NCI-H774 (cell line): ENCODE data around the gene TNFRSF13B.
"Not testable (repeated sequence)": the region's sequence is repeated elsewhere in the genome, so short reads cannot be mapped to it uniquely, and the experiment has no call there.

ENCODE experiments used
- DNase-seq: peaks from one replicate; lab custom pipeline; 2025; lab: John Stamatoyannopoulos, UW

TNFRSF13B gene

GRCh38 chr17:16986391-16986790 lies 14.5 kb upstream of the TNFRSF13B start:
- DNase-seq = no peak

- DNase-seq = no peak
Measured at GRCh38 chr17:16981928-16982327, 10.0 kb upstream of the TNFRSF13B start.

DNA sequence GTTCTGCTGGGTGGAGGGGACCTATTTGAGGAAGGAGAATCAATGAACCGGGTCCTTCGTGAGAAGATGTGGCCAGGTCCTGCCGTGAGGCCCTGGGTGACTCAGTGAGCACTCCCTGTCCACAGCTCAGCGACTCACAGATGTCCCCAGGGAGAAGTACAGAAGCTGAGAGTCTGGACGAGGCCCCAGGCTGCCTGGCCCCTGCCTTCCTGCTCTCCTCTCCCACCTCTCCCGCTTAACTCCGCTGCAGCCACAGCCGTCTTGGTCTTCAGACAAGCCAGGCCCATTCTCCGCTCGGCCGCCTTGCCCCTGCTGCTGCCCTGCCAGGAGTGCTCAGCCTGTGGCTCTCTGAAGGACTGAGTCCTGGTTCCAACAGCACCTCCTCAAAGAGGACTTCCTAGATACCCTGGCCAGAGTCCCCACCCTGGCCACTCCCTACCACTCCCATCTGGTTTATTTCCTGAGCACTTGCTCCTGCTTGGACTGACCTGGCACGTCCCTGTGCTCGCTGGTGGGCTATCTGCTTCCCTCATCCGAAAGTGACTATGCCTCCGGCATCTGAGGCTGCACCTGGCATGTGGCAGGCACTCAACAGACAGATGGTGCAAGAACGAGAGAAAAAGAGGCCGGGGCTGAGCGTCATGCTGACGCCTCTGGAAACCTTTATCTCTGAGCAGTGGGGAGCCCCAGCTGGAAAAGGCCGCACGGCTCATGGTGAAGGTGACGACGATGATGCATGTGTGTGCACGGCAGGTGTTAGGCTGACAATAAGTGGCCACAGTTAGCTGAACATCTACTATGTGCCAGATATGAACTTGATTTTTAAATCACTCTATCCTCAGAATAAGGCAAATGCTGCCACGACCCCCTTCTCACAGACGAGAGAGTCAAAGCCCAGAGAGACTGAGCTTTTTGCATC lies 9.2 kb upstream of the TNFRSF13B start:
- DNase-seq = no peak

DNA sequence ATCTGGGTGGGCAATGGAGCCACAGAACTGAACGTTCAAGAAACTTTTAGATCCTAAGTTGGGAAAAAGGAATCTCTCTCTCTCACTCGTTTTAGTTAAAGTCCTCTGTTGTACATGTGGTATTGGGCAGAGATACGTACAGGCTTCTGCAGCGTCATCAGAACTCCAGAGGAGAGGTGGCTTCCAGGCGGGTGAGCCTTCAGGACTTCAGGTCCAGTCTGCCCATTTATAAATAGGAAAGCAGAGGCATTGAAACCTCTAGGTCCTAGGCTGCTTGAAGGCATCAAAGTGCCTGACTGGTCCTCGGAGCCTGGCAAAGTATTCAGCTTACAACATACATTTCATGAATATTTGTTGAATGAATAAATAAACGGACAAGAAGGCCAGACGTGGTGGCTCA lies 8.1 kb upstream of the TNFRSF13B start:
- DNase-seq = no peak

- DNase-seq = not testable (repeated sequence)
Measured at GRCh38 chr17:16979237-16979823, 7.4 kb upstream of the TNFRSF13B start.

GRCh38 chr17:16977932-16978331 lies 6.0 kb upstream of the TNFRSF13B start:
- no peak for DNase-seq

DNA sequence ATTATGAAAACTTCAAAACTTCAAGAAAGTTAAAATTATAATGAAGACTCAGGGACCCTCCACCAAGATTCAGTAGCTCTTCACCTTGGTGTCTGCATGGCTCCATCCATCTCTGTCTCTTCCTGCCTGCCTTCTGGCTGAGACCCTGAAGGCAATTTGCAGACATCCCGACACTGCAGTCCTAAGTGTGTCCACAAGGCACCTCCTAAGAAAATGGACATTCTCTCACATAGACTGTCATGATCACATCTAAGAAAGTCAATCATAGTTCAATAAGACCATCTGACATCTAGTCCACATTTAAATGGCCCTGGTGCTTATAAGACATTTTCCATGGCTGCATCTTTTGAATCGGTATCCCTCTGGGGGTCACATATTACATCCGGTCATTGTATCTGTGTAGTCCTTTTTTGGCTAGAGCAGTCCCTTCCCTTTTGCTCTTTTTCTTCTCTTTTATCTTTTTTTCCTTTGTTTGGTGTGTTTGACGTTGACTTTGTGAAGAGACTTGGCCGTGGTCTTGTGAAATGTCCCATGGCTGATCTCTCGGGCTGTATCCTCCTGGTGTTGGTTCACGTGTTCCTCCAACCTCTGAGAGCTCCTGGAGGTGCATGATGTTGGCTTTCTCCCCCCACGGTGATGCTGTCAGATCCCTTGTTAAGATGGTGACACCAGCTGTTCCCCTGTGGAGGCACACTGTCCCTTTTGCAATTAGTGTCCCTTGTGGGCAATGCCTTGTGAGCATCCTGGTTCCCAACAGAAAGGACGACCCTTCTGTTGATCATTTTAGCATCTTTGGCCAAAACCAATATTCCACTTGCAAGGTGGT lies 5.0 kb upstream of the TNFRSF13B start:
- DNase-seq = no peak

DNA sequence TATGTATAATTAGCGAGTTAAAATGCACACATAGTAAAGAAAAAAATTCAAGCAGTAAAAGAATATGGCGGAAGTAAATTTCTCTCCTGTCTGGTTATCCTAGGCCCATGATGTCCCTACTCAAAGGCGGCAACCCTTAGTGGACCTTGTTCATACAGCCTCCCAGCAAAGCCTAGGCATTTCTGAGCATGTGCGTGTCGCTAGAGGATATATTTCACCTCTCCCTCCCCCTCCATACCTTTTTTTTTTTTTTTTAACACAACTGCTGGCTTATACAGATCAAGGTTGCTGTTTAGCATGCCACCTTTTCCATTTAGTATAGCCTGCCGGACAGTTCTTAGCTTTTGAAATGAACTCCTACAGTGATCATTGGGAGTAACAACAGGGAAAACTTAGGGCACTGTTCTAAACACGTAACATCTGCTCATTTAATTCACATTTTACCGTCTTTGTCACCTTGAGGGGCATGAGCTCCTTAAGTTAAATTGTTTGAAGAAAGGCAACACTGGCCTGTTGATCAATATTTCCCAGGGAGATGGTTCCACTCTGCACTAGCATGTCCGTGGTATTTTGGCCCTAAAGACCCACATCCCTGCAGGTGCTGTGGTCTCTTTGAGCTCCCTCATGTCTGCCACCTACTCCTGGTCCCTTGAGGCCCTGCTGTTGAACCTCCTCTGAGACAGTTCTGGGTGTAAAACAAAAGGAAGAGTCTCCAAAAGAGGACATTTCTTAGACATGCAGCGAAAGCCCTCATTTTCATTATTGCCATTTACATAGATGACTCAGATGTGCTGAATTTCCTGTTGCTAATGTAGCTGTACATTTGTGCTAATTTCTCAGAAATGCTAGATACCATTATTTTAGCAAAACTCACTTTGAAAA lies 4.1 kb upstream of the TNFRSF13B start:
- no peak for DNase-seq

- no peak for DNase-seq
Measured at GRCh38 chr17:16975277-16975651, 3.3 kb upstream of the TNFRSF13B start.

GRCh38 chr17:16974569-16975276 lies 2.8 kb upstream of the TNFRSF13B start:
- no peak for DNase-seq

- no peak for DNase-seq
Measured at GRCh38 chr17:16973760-16974540, 2.0 kb upstream of the TNFRSF13B start.

DNA sequence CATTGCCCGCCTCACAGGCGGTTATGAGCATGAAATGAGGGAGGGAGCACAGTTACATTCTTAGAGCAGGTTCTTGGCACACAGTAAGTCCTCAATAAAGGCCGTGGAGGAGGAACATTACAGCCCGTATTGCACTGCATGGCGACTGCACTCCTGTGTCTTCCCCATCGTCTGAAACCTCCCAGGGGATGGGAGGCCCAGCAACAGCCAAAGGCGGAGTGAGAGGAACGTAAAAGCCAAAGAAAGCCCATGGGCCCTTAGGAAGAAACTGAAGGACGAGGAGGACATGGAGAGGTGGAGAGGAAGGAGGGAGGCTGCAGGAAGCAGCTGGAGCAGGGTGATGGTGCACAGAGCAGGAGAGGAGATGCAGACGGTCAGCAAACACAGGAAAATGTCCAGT lies 1.1 kb upstream of the TNFRSF13B start:
- not testable (repeated sequence) for DNase-seq

- no peak for DNase-seq
Measured at GRCh38 chr17:16972346-16972745, 428 bp upstream of the TNFRSF13B start.

DNA sequence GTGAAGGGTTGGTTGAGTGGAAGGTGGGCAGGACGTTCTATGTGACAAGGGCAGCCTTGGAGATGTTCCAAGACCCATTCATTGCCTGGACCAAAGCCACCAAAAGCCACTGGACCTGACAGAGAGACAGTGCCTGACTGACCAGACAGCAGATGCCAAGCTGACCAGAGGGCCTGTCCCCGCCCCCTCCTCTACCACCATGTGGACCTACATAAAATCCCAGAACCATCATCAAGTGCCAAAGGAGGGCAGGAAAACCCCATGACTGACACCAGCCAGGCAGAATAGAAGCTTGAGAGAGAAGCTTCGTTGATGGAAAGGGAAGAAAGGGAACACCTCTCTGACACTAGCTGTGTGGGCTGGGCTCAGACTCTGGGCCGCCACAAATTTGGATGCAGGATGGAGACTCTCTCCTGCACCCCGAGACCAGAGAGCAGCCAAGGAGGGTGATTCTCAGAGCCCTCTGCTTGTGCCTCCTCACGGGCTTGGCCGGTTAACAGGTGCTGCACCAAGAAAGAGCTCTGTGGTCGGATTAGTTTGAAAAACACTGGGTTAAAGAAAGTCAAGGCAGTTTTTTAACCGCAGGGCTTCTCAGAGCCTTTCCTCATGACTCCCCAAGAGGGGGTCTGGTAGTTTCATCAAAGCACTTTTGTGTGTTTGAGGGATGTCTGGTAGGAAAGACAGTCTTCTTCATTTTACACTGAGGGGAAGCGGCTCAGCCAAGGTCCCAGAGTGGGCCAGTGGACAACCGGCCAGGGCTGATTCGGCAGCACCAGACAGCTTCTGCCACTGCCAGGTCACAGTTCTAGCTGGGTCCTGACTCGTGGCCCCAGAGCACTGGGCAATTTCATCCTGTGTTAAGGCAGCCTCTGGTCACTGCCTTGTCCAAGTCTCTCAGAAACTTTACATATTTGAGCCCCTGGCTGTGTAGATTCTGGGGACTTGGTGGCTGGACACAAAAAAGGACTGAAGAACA lies 1.7 kb downstream of the TNFRSF13B start:
- no peak for DNase-seq

DNA sequence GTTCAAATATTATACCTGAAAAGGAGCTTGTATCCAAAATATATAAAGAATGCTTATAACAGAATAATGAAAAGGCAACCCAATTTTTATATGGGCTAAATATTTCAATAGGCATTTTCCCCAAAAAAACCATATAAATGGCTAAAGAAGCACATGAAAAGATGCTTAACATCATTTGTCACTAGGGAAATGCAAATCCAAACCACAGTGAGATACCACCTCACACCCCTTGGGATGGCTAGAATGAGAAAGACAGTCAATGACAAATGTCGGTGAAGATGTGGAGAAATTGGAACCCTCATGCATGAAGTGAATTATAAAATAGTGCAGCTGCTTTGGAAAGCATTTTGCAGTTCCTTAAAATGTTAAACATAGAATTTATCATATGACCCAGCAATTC lies 3.1 kb downstream of the TNFRSF13B start:
- DNase-seq = no peak

DNA sequence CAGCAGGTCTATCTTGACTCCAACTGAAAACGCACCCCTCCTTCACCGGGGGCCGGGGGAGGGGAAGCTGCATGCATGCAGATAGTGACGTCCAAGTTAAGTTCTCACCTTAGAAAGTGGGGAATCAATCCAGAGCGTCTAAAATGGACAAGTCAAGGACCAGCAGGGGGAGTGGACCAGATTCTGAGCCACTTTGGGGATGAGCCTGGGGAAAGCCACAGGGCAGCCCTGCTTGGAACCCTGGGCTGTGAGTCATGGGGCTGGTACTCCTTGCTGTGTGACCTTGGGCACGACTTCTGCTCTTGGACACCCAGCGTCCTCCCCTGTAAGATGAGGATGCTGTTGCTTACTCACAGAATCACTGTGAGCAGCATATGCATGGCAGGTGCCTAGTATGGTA lies 9.1 kb downstream of the TNFRSF13B start:
- DNase-seq = no peak

DNA sequence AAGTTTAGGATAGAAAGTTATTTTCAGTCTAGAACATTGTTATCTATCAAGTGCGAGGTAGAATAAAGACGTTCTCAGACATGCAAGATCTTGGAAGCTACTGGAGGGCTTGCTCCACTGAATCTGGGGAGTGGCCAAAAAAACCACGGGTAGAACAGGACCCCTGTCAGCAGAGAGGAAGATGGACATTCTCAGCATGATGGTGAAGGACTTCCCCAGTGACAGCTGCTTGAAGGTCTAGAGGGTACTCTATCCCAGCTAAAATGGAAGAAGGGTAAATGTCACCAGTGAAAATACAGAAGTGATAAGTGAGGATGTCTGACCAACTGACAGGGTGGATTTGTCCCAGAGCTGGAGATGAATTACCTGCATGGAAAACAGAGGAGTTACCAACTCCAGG lies 10.1 kb downstream of the TNFRSF13B start:
- DNase-seq = no peak

DNA sequence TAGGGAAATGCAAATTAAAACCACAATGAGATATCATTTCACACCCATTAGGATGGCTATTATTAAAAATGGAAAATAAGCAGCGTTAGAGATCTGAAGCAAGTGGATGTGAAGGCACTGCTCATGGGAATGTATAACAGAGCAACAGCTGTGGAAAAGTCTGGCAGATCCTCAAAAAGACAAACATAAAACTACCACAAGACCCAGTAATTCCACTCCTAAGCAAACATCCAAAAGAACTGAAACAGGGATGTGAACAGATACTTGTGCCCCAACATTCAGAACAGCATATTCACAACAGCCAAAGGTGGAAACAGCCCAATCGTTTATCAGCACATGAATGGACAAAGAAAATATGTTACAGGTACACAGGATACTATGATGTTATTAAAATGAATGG lies 10.9 kb downstream of the TNFRSF13B start:
- not testable (repeated sequence) for DNase-seq

- DNase-seq = not testable (repeated sequence)
Measured at GRCh38 chr17:16955011-16955410, 16.9 kb downstream of the TNFRSF13B start.
